HG02642 (cell line): Measurements from ENCODE around the gene TROAP.

ENCODE experiments used
- ATAC-seq: cut with Tn5 transposase; IDR thresholded peaks from one replicate; pipeline ENCODE4 v1.9.1; 2021; ENCODE audit warnings: mild to moderate bottlenecking; ENCODE audit not compliant: unreplicated experiment, poor library complexity

The TROAP gene

DNA sequence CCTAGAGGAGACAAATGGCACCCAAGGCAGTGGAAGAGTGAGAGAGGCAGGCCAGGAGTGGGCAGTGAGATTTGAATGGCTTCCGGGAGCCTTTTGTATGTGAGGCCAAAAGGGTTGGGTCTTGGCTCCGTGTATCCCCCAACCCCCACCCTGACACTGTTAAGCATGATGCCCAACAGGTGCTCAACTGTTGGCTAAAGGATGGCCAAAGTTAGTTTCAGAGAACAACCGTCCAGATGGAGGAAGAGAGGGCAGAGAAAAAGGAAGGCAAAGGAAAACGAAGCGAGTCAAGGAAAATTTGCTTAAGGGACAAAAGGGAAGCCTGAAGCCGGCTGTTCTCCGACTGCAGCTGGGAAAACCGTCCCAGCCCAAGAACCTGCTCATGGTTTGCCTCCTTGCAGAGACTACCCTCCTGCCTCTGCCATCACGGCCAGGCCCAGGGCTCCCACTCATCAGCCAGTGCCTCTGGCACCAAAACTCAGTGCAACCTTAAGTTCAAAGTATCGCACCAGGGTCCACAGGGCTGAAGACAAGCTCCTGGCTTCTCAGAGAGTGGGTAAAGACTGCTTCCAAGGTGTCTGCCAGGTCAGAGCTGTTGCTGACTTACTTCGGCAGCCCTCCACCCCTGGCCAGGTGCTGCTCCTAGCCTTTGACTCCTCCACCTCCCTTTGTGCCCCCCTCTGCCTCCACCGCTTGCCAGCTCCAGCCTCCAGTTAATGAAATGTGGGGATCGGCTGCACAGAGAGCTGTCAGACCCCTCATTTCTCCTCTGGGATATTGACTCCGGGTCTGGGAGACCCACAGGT is 18.1 kb downstream of the TROAP start:
- no peak for ATAC-seq

DNA sequence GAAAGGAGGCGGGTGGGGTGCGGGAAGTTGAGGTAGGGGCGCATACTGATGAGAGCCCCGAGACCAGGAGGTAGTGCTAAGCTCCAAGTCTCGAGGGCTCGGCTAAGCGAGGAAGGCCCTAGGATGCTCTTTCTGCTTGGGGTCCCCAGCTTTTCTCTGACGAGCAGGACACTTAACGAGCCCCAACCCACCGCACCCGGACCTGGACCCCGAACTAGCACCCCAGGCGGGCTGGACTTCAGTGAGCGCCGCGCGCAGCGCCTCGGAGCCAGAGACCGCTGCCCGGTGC is 18.7 kb downstream of the TROAP start:
- no peak for ATAC-seq

DNA sequence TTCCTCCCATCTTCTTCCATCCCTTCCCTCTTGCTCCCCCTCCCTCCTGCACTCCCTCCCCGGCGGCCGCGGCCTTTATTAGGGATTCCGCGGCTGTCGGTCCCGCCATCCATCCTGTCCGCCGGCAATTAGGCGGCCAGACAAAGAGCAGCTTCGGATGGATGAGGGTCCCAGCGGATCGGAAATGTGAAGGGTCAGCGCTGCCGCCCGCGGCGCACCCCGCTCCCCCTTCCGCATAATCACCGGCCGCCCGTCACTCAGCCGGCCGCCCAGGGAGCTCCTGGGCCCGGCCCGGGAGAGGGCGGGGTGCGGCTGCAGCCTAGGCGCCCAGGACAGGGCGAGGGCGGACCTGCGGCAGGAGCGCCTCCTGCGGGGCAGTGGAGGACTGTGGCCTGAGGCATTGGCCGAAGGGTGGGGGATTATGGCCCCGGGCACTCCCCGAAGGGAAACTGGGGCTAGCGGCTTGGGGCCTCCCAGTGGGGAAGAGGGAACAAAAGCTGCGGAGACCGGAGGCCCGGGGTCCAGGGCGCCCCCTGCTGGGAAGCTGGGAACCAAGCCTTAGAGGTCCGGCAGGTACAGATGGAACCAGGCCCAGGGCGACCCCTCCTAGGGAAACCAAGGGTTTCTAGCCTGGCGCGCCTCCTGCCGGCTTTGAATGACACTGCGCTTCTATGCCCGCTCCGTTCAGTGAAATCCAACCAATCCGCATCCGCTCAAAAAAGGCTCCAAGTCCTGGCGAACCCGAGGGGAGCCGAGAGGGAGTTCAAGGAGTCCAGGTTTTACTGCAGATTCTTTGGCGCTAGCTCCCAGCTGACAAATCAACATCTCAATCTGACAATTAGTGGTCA is 19.2 kb downstream of the TROAP start:
- peak; percentile 55 for ATAC-seq

DNA sequence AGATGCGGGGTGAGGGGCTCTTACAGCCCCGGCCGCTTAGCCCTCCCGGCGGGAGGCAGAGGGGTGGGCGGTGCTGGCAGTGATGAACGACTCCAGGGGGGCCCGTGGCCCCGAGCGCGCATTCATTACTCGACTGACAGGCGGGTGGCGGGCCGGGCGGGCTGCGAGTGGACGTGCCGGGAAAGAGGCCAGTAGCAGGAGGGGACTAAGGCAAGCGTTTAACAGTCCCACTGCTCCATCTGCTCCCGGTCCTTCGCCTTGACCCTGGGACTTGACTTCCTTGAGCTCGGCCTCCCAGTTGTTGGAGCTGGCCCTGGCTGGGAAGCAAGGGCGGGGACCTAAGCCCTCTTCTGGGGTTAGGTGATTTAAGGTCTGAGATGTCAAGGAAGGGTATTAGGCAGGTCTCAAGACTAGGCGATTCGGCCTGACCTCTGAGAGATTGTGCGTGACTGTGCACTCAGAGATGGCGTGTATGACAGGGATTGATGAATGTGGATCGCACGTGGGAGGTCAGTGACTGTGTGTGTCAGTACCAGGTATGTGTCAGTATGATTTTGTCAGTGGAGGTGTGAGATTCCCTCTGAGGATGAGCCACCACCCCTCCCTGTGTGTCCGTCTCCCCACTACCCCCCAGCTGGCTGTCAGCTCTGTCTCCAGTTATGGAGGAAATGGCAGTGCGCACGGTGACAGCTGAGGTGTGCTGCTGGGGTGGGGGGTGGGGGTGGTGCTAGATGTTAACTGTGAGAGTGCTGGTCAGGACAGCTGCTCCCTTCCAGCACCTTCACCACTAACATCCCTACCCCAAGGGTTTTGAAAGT is 20.1 kb downstream of the TROAP start:
- ATAC-seq, result no peak

DNA sequence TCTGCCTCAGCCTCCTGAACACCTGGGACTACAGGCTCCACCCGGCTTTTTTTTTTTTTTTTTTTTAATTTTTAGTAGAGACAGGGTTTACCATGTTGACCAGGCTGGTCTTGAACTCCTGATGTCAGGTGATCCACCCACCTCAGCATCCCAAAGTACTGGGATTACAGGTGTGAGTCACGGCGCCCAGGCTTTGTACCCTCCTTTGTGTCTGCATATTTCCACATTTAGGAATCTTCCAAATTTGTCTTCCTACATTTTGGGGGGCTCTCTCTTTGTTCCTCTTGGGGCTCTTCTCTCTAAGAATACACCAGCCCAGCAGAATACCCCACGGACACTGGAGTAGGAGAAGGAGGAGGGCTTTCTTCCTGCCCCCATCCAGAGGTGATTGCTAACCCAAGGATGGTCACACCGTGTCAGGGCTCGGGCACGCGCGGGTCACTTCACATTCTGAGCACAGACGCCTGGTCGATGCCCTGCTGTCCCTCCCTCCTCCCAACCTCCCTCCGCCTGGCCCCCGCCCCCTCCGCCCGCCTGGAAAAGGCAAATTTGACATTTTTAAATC is 21.5 kb downstream of the TROAP start:
- ATAC-seq, result no peak

DNA sequence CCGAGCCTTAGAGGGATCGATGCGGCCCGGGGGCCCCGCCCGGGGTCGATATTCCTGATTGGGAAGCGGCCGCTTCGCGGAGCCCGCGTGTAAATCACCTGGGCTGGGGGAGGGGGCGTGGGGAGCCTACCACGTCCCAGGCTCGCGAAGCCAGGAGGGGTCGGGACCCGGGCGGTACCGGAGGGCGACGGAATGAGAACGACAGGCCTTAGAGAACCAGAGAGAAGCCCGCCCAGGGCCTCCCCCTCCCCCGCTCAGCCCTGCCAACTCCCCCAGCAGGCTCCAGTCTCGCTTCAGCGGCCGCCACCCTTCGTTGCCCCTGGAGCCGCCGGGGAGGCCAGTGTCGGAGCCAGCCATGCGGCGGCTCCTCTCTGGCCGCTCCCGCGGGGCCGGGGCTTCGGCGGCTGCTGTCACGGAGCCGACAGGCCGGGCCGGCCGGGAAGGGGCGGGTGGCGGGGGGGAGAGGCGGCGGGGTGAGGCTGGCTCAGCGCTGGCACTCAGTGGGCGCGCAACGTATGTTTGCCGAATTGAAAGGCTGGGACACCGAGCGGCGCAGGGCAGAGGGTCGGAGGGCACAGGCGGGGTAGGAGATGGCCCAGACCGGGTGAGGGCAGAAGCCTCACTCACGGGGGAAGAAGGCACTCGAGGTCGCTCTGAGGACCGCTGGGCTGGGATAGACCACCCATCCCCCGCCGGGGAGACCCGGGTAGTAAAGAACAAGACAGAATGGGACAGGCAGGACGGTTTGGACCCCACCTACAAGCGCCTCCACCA is 22.2 kb downstream of the TROAP start:
- ATAC-seq, result no peak

GRCh38 chr12:49345825-49346658 is 23.0 kb downstream of the TROAP start:
- no peak for ATAC-seq

- no peak for ATAC-seq
These were observed 23.7 kb downstream of the TROAP start, which contains the start of gene DNAJC22 for GRCh38 chr12:49346659-49347310. TSS of gene DNAJC22 (plus strand) at chr12:49346888. CDS start at chr12:49348873, 1,985 bp downstream.

GRCh38 chr12:49347311-49348193 is 24.5 kb downstream of the TROAP start:
- peak; percentile 57 for ATAC-seq

- ATAC-seq, result no peak
These were observed 25.7 kb downstream of the TROAP start for GRCh38 chr12:49348781-49349180.

- no peak for ATAC-seq
These were observed 26.2 kb downstream of the TROAP start for GRCh38 chr12:49349266-49349665.

DNA sequence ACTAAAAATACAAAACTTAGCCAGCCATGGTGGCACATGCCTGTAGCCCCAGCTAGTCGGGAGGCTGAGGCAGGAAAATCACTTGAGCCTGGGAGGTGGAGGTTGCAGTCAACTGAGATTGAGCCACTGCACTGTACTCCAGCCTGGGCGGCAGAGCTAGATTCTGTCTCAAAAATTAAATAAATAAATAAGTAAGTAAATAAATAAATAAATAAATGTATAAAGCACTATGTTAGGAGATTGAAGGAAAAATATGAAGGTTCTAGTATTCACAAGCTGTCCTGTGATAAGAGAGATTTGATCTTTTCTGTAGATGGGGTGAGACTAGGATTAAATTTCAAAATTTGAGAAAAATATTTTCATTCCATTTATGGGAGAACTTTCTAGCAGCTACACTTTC is 29.3 kb downstream of the TROAP start:
- ATAC-seq, result no peak

DNA sequence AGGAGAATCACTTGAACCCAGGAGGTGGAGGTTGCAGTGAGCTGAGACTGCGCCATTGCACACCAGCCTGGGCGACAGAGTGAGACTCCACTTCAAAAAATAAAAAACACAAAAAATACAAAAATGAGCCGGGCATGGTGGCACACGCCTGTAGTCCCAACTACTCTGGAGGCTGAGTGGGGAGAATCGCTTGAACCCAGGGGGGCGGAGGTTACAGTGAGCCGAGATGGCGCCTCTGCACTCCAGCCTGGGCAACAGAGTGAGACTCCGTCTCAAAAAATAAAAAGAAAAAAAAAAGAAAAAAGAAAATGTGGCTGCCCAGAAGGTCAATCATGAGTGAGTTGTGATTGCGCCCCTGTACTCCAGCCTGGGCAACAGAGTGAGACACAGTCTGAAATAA is 32.9 kb downstream of the TROAP start:
- no peak for ATAC-seq

DNA sequence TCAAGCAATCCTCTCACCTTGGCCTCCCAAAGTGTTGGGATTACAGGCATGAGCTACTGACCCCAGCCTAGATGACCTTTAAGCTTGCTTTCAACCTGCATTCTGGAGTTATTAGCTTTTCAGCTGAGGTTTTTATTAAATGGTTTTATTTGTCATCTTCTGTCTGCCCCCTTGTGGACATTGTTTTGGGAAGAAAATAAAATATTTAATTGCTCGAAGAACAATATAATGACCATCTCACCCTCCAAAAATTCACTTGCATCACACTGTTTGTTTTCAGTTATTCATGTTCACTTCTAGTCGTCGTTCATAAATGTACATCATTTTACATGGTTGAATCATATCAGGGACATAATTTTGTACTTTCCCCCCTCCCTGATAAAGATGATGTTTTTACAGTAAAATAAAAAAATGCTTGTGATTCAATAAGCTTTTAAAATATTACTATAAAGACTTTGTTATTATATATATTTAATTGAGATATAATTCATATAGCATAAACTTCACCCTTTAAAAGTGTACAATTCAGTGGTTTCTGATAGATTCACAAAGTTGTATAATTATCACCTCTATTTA is 34.1 kb downstream of the TROAP start:
- ATAC-seq, result no peak

DNA sequence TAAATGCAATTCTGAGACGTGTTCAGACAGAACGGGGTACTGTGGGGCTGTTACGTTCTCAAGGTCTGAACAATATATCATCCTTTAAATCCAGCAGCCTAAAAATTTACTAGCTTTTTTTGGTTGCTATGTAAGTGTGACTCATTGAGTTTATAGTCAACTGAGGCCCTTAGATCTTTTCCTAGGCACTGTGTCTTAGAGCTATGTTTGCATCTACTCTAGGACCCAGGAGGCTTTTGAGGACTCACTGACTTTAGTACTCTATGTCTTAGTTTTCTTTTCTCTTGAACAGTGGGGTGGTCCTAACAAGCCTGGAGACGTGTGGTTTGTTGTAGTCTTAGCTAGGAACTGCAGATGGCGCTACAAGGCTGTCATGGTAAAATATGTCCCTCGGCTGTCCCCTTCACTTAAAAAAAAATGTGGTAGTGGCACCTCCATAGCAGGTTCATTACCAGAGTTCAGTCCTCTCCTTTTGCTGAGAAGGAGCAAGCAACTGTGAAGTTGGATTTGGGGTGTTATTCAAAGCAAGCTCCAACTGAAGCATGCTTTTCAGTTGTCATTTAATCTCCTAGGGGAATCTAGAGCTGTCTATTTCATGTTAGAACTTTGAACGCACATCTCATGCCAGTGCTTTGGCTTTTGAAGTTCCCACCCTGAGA is 35.6 kb downstream of the TROAP start:
- ATAC-seq, result no peak

DNA sequence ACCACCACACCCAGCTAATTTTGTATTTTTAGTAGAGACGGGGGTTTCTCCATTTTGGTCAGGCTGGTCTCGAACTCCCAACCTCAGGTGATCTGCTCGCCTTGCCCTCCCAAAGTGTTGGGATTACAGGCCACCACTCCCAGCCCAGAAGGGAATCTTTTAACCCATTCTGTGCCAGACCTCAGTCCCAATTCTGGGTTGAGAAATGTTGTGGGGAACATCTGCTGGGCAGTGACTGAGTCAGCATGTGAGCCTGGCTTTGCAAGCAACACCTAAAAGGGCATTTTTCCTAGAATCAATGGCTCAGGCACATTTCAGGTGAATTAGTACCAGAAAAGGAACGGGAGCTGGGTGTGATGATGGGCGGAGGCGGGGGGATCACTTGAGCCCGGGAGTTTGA is 36.6 kb downstream of the TROAP start:
- ATAC-seq, result no peak

- ATAC-seq, result no peak
These were observed 39.0 kb downstream of the TROAP start for GRCh38 chr12:49362077-49362476.
